HG02884 (cell line): Measurements from ENCODE around the gene ADARB2.

Source experiments
- ATAC-seq: cut with Tn5 transposase; IDR thresholded peaks from one replicate; pipeline ENCODE4 v1.9.1; 2021; ENCODE audit warnings: mild to moderate bottlenecking, moderate library complexity; ENCODE audit not compliant: unreplicated experiment

ADARB2 gene

GRCh38 chr10:1644191-1644711 is 93.1 kb downstream of the ADARB2 start:
- ATAC-seq = no peak

GRCh38 chr10:1643908-1644179 is 93.5 kb downstream of the ADARB2 start:
- ATAC-seq = no peak

GRCh38 chr10:1643161-1643907 is 94.0 kb downstream of the ADARB2 start:
- peak; percentile 66 for ATAC-seq

- ATAC-seq = no peak
These were observed 94.6 kb downstream of the ADARB2 start for GRCh38 chr10:1642600-1643160.

GRCh38 chr10:1641402-1641801 is 95.9 kb downstream of the ADARB2 start:
- no peak for ATAC-seq

- ATAC-seq = no peak
These were observed 98.4 kb downstream of the ADARB2 start for GRCh38 chr10:1638889-1639419.

GRCh38 chr10:1635340-1635739 is 102.0 kb downstream of the ADARB2 start:
- ATAC-seq = no peak

GRCh38 chr10:1634239-1634638 is 103.1 kb downstream of the ADARB2 start:
- no peak for ATAC-seq

GRCh38 chr10:1633783-1634182 is 103.5 kb downstream of the ADARB2 start:
- ATAC-seq = no peak

- ATAC-seq = no peak
These were observed 104.7 kb downstream of the ADARB2 start for GRCh38 chr10:1632596-1632995.

GRCh38 chr10:1632141-1632540 is 105.2 kb downstream of the ADARB2 start:
- ATAC-seq = no peak

- ATAC-seq = no peak
These were observed 106.0 kb downstream of the ADARB2 start for GRCh38 chr10:1631282-1631681.

GRCh38 chr10:1630304-1630703 is 107.0 kb downstream of the ADARB2 start:
- no peak for ATAC-seq

- no peak for ATAC-seq
These were observed 107.8 kb downstream of the ADARB2 start for GRCh38 chr10:1629326-1630198.

- ATAC-seq = no peak
These were observed 108.6 kb downstream of the ADARB2 start for GRCh38 chr10:1628757-1629156.

- no peak for ATAC-seq
These were observed 109.4 kb downstream of the ADARB2 start for GRCh38 chr10:1627945-1628344.

- no peak for ATAC-seq
These were observed 110.5 kb downstream of the ADARB2 start for GRCh38 chr10:1626835-1627234.

GRCh38 chr10:1626410-1626809 is 110.9 kb downstream of the ADARB2 start:
- ATAC-seq = no peak

- no peak for ATAC-seq
These were observed 111.6 kb downstream of the ADARB2 start for GRCh38 chr10:1625731-1626130.

GRCh38 chr10:1625079-1625478 is 112.2 kb downstream of the ADARB2 start:
- ATAC-seq = no peak

GRCh38 chr10:1624240-1624639 is 113.1 kb downstream of the ADARB2 start:
- ATAC-seq = no peak

- no peak for ATAC-seq
These were observed 116.5 kb downstream of the ADARB2 start for GRCh38 chr10:1620803-1621202.
